ENCODE data around the gene BMPR1B.

DNA sequence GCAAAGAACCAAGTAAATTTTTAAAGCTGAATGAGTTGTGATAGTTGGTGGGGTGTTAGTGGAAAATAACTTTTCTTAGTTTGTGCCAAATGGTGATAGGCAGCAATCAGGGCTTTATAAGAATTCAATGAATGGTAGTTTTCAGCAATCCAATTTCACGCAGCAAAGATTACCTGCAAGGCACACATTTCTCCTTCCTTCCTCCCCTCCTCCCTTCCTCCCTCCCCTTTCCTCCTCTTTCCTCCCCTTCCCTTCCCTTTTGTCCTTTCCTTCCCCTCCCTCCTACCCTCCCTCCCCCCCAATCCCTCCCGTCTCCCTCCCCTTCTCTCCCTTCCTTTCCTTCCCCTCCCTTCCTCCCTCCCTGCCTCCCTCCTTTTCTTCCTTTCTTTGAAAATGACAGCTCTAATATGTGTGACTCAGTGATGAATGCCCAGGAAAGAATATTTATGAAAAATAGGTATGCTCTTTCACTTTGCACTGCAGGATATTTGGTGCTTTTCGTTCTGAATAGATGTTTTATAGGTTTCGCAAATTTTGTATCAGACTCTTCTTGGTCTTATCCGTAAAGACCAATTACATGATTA is 168.1 kb downstream of the BMPR1B start:
- TF ChIP-seq, protein P1, sequence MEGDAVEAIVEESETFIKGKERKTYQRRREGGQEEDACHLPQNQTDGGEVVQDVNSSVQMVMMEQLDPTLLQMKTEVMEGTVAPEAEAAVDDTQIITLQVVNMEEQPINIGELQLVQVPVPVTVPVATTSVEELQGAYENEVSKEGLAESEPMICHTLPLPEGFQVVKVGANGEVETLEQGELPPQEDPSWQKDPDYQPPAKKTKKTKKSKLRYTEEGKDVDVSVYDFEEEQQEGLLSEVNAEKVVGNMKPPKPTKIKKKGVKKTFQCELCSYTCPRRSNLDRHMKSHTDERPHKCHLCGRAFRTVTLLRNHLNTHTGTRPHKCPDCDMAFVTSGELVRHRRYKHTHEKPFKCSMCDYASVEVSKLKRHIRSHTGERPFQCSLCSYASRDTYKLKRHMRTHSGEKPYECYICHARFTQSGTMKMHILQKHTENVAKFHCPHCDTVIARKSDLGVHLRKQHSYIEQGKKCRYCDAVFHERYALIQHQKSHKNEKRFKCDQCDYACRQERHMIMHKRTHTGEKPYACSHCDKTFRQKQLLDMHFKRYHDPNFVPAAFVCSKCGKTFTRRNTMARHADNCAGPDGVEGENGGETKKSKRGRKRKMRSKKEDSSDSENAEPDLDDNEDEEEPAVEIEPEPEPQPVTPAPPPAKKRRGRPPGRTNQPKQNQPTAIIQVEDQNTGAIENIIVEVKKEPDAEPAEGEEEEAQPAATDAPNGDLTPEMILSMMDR (IDR thresholded peaks at IDR 0.05; ENCODE audit: low read depth, low read length, poor library complexity, severe bottlenecking) = no peak
- no peak for TF ChIP-seq EZH2phosphoT487 (IDR thresholded peaks at IDR 0.05; ENCODE audit: borderline replicate concordance, low read length)

Measured in DOHH2 (cell line).